AG10803 (cell line): ENCODE data around the gene SLX4IP.
A peak's percentile ranks its signal among the peaks of the same experiment; 100 is the strongest.

Experiments
- DNase-seq: peaks from one replicate; pipeline ENCODE4 v3.0.0; 2010; ENCODE audit warnings: low read depth
- H3K4me3 ChIP-seq: 2 replicates; pipeline ENCODE4 v1.5.1; 2011; ENCODE audit warnings: mild to moderate bottlenecking, low read length, control low read depth
- TF ChIP-seq, protein P1 (sequence below): conservative IDR thresholded peaks from 2 replicates; pipeline ENCODE4 v1.5.1; 2011; ENCODE audit warnings: mild to moderate bottlenecking, low read length, control low read depth, inconsistent platforms

Gene SLX4IP

DNA sequence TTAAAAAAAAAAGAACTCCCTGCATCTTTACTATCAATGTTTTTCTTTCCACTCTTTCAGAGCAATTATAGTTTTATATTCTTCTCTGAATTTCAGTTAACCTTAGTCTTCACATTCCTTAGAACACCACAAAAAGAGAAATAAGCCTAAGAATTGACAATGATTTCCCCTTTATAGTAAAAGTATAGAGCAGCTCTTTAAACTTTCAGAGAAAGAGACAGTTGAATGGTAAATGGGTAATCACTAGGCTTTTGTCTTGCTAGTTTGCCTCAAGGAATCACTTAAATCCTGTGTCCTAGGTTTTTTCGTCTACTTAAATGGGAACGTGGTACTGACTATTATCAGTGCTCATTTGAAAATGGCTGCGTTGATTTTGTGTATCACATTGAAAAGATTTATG is 31.8 kb downstream of the SLX4IP start:
- DNase-seq: no peak
- TF ChIP-seq, protein P1, sequence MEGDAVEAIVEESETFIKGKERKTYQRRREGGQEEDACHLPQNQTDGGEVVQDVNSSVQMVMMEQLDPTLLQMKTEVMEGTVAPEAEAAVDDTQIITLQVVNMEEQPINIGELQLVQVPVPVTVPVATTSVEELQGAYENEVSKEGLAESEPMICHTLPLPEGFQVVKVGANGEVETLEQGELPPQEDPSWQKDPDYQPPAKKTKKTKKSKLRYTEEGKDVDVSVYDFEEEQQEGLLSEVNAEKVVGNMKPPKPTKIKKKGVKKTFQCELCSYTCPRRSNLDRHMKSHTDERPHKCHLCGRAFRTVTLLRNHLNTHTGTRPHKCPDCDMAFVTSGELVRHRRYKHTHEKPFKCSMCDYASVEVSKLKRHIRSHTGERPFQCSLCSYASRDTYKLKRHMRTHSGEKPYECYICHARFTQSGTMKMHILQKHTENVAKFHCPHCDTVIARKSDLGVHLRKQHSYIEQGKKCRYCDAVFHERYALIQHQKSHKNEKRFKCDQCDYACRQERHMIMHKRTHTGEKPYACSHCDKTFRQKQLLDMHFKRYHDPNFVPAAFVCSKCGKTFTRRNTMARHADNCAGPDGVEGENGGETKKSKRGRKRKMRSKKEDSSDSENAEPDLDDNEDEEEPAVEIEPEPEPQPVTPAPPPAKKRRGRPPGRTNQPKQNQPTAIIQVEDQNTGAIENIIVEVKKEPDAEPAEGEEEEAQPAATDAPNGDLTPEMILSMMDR: no peak
- no peak overlapping the region for H3K4me3 ChIP-seq

DNA sequence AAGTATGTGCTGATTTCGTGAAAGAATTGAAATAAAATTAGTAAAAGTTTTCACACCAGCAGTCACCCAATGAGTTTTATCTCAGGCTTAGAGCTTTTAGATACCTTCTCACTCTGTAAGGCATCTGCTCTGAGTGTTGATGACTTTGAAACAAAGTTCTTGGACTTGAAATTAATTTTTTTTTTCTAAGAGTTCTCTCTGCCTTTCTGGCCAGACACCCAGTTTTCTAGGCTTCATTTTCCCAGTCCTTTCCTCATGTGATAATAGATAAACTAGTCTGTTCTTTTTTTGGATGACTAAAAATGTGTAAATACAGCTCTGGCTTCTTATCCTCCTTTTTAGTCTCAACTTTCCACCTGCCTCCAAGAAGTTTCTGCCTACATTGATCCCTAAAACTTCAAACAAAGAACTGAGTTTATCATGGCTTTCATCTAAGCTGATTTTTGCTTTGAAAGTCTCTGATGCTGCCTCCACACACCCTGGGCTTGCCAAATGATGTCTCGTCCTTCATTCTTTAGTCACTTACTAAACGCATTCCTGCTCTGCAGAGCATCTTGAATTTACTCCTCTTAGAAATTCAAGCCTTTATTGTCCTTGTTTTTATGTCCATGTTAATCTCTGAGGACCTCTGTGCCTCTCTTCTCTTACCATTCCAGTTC is 32.7 kb downstream of the SLX4IP start:
- DNase-seq: peak; percentile 41
- TF ChIP-seq, protein P1: no peak
- no peak overlapping the region for H3K4me3 ChIP-seq

DNA sequence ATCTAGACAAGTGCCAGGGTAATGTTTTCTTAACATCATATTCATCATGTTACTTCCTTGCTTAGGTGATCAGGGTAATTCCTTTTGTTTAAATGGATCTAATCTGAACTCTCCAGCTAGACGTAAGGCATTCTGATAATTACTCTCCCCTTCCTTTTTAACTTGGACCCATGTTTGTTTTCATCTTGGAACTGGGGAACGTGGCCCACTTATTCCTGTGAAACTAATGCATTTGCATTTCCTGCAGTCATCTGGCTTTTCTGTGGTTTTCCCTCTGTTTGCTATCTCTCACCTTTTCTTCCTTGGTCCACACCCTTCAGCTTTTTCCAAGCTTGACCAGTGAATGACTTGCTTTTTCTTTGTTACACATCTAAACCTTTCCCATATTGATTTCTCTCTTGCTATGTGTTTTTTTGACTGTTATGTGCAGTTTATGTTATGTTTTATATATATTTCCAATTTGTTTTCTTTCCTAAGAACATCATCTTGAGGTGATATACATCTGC is 33.3 kb downstream of the SLX4IP start:
- DNase-seq: no peak
- no peak overlapping the region for H3K4me3 ChIP-seq
- TF ChIP-seq, protein P1: no peak

DNA sequence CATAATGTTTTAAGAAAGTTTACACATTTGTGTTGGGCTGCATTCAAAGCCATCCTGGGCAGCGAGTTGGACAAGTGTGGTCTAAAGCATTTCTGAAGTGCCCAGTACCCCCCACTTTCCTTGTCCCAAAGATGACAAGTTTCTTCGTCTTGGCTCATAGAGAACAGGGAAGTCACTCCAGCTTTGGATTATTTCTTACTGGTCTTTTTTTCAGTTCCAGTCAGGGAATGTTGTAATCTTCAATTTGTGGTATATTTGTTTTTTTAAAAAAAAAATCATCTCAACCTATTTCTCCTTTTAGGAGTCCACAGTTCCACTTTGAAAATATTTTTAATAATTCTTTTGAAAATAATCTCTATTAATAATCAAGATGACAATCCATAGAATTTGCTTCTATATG is 34.0 kb downstream of the SLX4IP start:
- no peak for DNase-seq
- TF ChIP-seq, protein P1: no peak
- H3K4me3 ChIP-seq: no peak overlapping the region

DNA sequence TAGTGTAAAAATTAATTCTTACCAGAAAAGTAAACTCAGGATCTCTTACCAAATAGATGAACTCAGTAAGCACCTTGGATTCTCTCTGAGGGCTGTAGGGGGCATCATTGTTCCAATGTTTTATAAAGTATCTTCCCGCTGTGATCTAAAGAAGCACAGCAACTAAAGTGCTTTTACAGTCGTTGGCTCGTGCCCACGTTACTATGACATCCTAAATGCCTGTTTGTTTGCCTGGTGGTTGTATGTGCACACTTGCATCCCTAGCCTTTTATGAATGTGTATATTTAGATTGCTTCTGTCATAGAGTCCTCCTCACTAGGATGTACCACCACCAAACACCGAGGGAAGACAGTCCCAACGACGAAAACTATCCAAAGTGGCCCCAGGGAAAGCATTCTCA is 34.5 kb downstream of the SLX4IP start:
- H3K4me3 ChIP-seq: no peak overlapping the region
- TF ChIP-seq, protein P1: peak; percentile 79
- DNase-seq: peak; percentile 88

DNA sequence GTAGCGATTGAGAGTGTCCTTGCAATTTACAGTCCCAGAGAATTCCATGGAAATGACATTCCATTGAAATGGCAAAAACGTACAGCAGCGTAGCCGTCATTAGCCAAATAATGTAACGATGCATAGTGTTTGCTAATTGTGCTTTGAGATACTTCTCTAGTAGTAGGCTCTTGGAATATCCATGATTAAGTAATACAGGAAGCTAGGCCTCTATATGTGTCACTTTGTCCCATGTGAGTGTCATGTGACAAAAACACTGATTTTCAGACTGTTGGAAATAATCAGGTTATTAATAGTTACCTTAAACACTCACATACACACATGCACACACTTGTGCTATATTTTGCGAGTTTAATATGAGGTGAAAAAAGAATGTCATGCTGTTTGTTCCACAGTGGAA is 35.2 kb downstream of the SLX4IP start:
- no peak overlapping the region for H3K4me3 ChIP-seq
- TF ChIP-seq, protein P1: no peak
- DNase-seq: no peak

DNA sequence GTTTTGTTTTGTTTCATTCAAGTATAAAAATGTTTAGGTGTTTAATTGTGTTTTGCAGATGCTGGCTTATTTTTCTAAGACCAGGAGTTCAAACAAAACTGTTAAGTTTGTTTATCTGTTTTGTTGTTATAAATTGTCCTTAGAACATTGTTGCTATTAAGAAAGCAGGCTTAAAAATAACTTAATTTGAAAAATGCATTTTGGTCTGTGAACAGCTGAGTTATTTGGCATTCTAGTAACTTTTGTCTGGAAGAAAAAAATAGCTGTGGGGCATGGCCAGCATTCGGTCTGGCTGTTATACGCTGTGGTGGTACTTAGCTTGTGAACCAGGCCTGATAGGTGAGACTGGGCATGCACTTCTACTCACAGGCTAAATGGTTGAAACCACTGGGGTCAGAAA is 37.8 kb downstream of the SLX4IP start:
- no peak for DNase-seq
- TF ChIP-seq, protein P1: no peak
- no peak overlapping the region for H3K4me3 ChIP-seq
